ENCODE data around the gene CCND1.
"Not testable (repeated sequence)": the region's sequence is repeated elsewhere in the genome, so short reads cannot be mapped to it uniquely, and the experiment has no call there.

Gene CCND1

GRCh38 chr11:69689484-69690319, 48.7 kb downstream of the CCND1 start:
- no peak for DNase-seq (ENCODE audit: low spot score)

- DNase-seq (ENCODE audit: low spot score), result no peak
Observed at GRCh38 chr11:69691463-69691862, 50.5 kb downstream of the CCND1 start.

- no peak for DNase-seq (ENCODE audit: low spot score)
Observed at GRCh38 chr11:69692422-69692821, 51.5 kb downstream of the CCND1 start.

GRCh38 chr11:69694781-69695180, 53.8 kb downstream of the CCND1 start:
- DNase-seq (ENCODE audit: low spot score), result no peak

- no peak for DNase-seq (ENCODE audit: low spot score)
Observed at GRCh38 chr11:69695581-69695980, 54.6 kb downstream of the CCND1 start.

- not testable (repeated sequence) for DNase-seq (ENCODE audit: low spot score)
Observed at GRCh38 chr11:69695995-69696394, 55.0 kb downstream of the CCND1 start.

GRCh38 chr11:69696749-69697468, 56.0 kb downstream of the CCND1 start:
- no peak for DNase-seq (ENCODE audit: low spot score)

GRCh38 chr11:69697469-69697843, 56.5 kb downstream of the CCND1 start:
- no peak for DNase-seq (ENCODE audit: low spot score)

GRCh38 chr11:69697861-69698260, 56.9 kb downstream of the CCND1 start:
- no peak for DNase-seq (ENCODE audit: low spot score)

GRCh38 chr11:69698362-69698761, 57.4 kb downstream of the CCND1 start:
- DNase-seq (ENCODE audit: low spot score), result no peak

GRCh38 chr11:69699213-69699612, 58.3 kb downstream of the CCND1 start:
- peak; percentile 16 for DNase-seq (ENCODE audit: low spot score)

- DNase-seq (ENCODE audit: low spot score), result peak; percentile 73
Observed at GRCh38 chr11:69700278-69701140, 59.6 kb downstream of the CCND1 start.

- no peak for DNase-seq (ENCODE audit: low spot score)
Observed at GRCh38 chr11:69702239-69702691, 61.3 kb downstream of the CCND1 start.

- DNase-seq (ENCODE audit: low spot score), result no peak
Observed at GRCh38 chr11:69702769-69703452, 62.0 kb downstream of the CCND1 start.

- DNase-seq (ENCODE audit: low spot score), result no peak
Observed at GRCh38 chr11:69703453-69703767, 62.5 kb downstream of the CCND1 start.
